Measurements from ENCODE around the gene PRUNE1. TPM values are rescaled to one million over a fixed set of nuclear protein-coding genes. Genes with fewer than 3 reads are reported as not detected.

Gene PRUNE1
- total RNA-seq, 2 experiments from 2014 or later, result 18.8 to 20.8 TPM

DNA sequence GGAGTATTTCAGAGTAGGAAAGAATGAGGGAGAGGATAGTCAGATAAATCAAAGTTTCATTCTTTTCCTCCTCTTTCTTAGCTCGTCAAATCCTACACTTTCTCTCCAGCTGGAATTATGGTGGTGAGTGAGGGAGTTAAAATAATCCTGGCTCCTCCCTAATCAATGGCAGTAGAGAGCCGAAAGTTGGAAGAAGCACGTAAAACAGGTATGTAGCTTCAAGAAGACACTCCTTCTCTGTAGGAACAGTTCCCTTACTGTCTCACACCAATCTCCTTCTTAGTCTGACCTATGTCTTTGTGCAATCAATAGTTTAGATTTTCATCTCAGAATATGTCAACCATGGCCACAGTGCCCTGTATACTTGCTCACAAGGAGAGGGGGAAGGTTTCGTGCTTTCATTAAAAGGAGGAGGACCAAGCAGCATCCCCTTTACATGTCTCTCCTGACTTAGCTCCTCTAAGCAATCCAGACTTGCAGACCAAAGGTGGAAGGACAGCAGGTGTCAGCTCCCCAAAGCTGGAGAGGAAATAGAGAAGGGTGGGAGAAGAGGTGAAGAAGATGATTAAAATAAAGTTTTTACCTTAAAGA lies 2.4 kb upstream of the PRUNE1 start:
- Histone ChIP-seq H3K79me2 (ENCODE audit: insufficient read depth, low read depth, low read length) (peaks cover 17% of the 10 kb centered on the region; the same call in 1 of the 2 replicates), H2AFZ (ENCODE audit: low read length) (peak overlapping the region; percentile 92; the same call in 1 of the 2 replicates), H3K9me2 (ENCODE audit: insufficient read depth, low read length) (no peaks in the 10 kb centered on the region), H3K36me3 (ENCODE audit: insufficient read depth, low read length) (no peaks in the 10 kb centered on the region), H4K20me1 (ENCODE audit: insufficient read depth, low read length) (no peaks in the 10 kb centered on the region), H3K4me1 (ENCODE audit: insufficient read depth, low read length, poor library complexity, severe bottlenecking) (peaks cover 61% of the 10 kb centered on the region), H3K4me3 (ENCODE audit: low read depth, low read length, poor library complexity, severe bottlenecking) (peak overlapping the region; percentile 68), H3K4me2 (ENCODE audit: low read length) (peak overlapping the region; percentile 89), H3K27ac (ENCODE audit: low read depth, low read length, poor library complexity, severe bottlenecking) (peak overlapping the region; percentile 46), H3K9me3 (ENCODE audit: low read length) (no peaks in the 10 kb centered on the region)
- no peak for TF ChIP-seq EZH2phosphoT487 (IDR thresholded peaks at IDR 0.05; ENCODE audit: borderline replicate concordance, low read depth, low read length)
- TF ChIP-seq, protein P1, sequence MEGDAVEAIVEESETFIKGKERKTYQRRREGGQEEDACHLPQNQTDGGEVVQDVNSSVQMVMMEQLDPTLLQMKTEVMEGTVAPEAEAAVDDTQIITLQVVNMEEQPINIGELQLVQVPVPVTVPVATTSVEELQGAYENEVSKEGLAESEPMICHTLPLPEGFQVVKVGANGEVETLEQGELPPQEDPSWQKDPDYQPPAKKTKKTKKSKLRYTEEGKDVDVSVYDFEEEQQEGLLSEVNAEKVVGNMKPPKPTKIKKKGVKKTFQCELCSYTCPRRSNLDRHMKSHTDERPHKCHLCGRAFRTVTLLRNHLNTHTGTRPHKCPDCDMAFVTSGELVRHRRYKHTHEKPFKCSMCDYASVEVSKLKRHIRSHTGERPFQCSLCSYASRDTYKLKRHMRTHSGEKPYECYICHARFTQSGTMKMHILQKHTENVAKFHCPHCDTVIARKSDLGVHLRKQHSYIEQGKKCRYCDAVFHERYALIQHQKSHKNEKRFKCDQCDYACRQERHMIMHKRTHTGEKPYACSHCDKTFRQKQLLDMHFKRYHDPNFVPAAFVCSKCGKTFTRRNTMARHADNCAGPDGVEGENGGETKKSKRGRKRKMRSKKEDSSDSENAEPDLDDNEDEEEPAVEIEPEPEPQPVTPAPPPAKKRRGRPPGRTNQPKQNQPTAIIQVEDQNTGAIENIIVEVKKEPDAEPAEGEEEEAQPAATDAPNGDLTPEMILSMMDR (conservative IDR thresholded peaks at IDR 0.05; ENCODE audit: low read length), result no peak
- ChIA-PET CTCF (ENCODE audit: unreplicated experiment) (interaction anchor here (1.4 to 1.6 kb wide), 2 partner anchors 10 to 29 kb away, joined by 4 to 6 read pairs; no protein-coding TSS in a partner anchor), POLR2A (interaction anchor here (0.6 to 2.3 kb wide), 12 partner anchors 10 to 523 kb away, joined by 3 to 7 read pairs (median 4); partner anchors contain the start of gene CERS2)
- no peak for DNase-seq (ENCODE audit: low spot score)
- no TSS peak for BruUV-seq (replicated peaks)
- intact Hi-C loops (cut with micrococcal nuclease; ENCODE audit: unreplicated experiment), result loop anchor here (1.0 to 5.0 kb wide), 2 partner anchors 27 to 51 kb away; partner anchors contain the start of gene CDC42SE1

- Histone ChIP-seq H3K4me2 (ENCODE audit: low read length) (peak within 1 kb of the TSS; percentile 90), H3K27ac (ENCODE audit: low read depth, low read length, poor library complexity, severe bottlenecking) (peak within 1 kb of the TSS; percentile 47), H4K20me1 (ENCODE audit: insufficient read depth, low read length) (no peaks in the 10 kb centered on the region), H3K9me2 (ENCODE audit: insufficient read depth, low read length) (no peaks in the 10 kb centered on the region), H3K4me1 (ENCODE audit: insufficient read depth, low read length, poor library complexity, severe bottlenecking) (peaks cover 61% of the 10 kb centered on the region), H3K36me3 (ENCODE audit: insufficient read depth, low read length) (no peaks in the 10 kb centered on the region), H3K4me3 (ENCODE audit: low read depth, low read length, poor library complexity, severe bottlenecking) (peak within 1 kb of the TSS; percentile 83), H3K79me2 (ENCODE audit: insufficient read depth, low read depth, low read length) (peaks cover 17% of the 10 kb centered on the region; the same call in 1 of the 2 replicates), H3K9me3 (ENCODE audit: low read length) (no peaks in the 10 kb centered on the region), H2AFZ (ENCODE audit: low read length) (peak within 1 kb of the TSS; percentile 92)
- ChIA-PET CTCF (ENCODE audit: unreplicated experiment) (interaction anchor here (1.4 to 1.6 kb wide), 2 partner anchors 10 to 29 kb away, joined by 4 to 6 read pairs; no protein-coding TSS in a partner anchor), POLR2A (interaction anchor here (0.6 to 2.3 kb wide), 9 partner anchors 11 to 1003 kb away, joined by 3 to 7 read pairs (median 4); partner anchors contain the start of gene CERS2)
- intact Hi-C loops (cut with micrococcal nuclease; ENCODE audit: unreplicated experiment), result loop anchor here (1.0 to 5.0 kb wide), 2 partner anchors 27 to 51 kb away; partner anchors contain the start of gene CDC42SE1
- BruUV-seq (replicated peaks), result TSS peak; percentile 76
- peak; percentile 69 for DNase-seq (ENCODE audit: low spot score)
- TF ChIP-seq, protein P1 (conservative IDR thresholded peaks at IDR 0.05; ENCODE audit: low read length), result peak; percentile 62
- TF ChIP-seq EZH2phosphoT487 (IDR thresholded peaks at IDR 0.05; ENCODE audit: borderline replicate concordance, low read depth, low read length), result no peak
Measured at GRCh38 chr1:151006327-151007052, 1.8 kb upstream of the PRUNE1 start, which contains the start of gene MINDY1. MINDY1 (minus strand) TSS chr1:151006902; CDS start chr1:151002617, 4,285 bp downstream.

Data from OCI-LY7 (cell line).